ENCODE measurements around the gene TTLL10.
A peak's percentile ranks its signal among the peaks of the same experiment; 100 is the strongest.
"Not testable (repeated sequence)": the region's sequence is repeated elsewhere in the genome, so short reads cannot be mapped to it uniquely, and the experiment has no call there.

The TTLL10 gene

DNA sequence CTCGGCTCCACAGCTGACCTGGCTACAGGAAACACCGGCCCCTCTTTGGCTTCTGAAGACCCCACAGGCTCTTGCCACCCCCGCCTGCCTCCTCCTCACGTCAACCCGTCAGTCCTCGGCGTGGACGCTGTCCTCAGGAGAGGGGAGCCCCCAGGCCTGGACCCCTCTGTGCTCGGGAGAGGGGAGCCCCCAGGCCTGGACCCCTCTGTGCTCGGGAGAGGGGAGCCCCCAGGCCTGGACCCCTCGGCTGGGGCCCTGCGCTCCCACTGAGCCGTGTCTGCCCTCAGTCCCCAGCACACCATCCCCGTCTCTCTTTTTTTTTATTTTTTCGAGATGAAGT, 31.8 kb upstream of the TTLL10 start:
- no peak for DNase-seq

DNA sequence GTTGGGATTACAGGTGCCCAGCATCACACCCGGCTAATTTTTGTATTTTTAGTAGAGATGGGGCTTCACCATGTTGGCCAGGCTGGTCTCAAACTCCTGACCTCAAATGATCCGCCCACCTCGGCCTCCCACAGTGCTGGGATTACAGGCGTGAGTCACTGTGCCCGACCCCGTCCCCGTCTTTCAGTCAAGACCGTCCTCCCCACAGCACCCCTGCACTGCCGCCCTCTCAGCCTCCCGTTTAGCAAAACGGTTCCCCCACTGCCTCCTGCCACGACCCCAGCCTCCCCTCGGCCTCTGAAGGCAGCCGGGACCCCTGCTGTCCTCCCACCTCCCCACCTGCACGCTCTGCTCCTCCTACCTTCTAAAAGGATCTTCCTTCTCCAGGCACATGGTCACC, 31.3 kb upstream of the TTLL10 start:
- DNase-seq = not testable (repeated sequence)

DNA sequence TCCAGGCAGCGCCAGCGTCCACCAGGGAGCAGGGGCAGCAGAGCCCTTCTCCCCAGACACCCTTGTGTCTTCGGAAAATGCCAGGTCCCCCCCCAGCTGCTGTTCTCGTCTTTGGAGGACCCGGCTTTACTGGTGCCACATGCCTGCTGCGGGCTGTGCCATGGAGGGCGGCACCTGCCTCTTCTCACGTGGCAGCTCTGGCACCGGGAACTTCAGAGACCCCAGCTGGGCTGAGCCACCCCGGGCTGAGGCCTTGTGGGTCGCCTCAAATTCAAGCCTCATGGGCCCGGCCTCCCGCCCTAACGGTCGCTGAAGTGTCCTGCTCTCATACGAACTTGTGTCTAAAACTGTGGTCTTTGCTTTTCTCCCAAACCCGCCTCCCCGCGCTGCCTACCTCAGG, 30.8 kb upstream of the TTLL10 start:
- no peak for DNase-seq

DNA sequence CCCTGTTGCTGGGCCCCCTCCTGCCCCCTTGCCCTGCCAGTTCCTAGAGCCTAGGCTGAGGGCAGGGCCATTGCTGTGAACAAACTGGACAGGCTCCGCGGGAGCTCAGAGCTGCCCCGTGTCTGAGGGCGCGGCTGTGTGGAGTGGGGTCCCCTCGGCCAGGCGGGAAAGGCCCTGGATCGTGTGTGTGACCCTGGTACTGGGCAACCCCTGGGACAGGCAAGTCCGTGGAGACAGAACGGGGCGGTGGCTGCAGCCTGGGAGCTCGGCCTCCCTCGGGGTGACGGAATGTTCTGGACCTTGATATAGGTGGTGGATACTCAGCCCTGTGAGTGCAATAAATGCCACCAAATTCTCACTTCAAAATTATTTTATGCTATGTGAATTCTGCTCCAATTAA, 30.0 kb upstream of the TTLL10 start:
- DNase-seq = no peak

DNA sequence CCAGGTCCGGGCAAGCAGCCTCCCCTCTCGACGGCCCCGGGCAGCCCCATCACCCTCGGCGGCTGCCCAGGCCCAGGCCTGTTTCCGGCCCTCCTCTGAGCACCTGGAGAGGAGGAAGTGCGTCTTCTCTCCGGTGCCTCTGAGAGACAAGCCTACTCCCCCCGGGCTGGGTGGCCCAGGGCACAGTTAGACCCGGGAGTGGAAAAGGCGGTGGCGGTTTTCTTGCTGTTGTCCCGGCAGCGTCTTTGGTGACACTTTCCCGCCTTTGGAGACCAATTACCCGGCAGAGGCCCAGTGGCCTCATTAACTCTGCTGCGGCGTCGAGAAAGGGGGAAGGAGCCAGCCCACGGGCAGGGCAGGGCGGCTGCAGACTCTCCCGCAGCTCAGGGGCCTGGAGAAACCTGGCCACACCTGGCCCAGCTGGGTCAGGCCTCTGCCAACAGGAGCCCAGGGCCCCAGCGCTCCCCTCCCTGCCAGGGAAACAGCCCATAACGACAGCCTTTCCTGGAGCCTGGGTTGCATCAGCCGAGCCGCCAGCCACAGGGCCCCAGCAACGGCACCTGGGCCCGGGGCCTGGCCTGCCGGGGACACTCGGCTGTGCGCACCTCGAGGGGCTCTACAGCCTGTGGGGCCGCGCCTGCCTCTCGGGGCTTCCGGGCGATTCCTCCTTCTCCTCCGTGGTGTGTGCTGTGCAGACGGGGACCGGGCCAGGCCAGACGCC, 29.4 kb upstream of the TTLL10 start:
- peak; percentile 73 for DNase-seq

DNA sequence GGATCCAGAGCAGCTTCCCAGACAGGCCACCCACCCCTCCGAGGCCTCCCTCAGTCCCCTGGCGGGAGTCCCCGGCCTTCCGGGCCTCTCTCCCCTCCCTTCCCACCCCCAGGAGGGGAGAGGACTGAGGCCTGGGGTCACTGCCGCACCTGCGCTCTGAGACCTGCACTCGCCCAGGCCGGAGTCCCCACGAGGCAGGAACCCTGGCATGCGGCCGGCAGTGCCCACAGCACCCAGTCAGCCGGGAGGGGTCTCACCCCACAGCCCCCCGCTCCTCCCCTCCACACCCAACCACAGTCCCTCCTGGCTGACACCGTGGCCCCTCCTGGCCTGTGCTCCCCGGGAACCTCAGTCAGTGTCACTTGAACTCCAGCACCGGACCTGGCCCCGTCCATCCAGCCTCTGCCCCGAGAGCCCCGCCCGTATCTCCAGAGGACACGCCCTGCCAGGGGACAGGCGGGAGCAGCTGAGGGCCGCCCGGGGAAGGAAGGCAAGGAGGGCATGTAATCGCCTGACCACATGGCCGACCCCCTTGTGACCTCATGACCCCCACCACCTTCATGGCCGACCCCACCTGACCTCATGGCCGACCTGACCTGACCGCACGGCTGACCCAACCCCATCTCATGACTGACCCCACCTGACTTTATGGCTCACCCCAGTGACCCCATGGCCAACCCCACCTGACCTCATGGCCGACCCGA, 28.7 kb upstream of the TTLL10 start:
- DNase-seq = no peak

DNA sequence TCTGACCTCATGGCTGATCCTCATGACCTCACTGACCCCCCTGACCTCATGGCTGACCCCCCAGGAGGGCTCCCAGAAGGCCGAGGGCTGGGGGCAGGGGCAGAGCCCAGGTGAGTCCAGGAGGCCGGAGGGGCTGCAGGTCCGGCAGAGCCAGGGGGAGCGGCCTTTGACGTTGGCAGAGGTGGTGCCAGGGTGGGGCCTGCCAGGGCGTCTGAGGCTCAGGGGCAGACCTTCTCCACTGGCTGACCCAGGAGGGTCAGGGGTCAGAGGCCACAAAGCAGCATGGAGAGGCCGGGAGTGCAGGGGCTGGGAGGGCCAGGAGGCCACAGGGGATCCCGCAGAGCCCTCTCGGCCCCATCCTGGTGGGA, 28.1 kb upstream of the TTLL10 start:
- DNase-seq = no peak

DNA sequence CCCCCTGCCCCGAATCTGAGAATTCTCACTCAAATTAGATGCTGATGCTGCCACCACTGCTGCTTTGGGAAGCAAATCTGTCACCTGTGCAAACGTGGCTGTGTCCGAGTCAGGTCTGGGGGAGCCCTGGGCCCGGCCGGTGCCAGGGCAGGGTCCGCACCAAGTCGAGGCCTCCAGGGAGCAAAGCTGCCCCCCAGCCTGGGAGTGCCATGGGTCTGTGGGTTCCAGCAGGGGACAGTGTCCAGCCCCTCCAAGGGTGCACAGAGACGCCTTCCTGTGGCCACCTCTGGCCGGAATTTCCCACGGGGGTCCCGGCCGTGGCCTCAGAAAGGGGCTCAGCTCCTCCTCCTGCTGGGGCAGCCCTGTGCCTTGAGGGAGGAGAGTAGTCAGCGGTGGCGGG, 27.7 kb upstream of the TTLL10 start:
- DNase-seq = no peak

DNA sequence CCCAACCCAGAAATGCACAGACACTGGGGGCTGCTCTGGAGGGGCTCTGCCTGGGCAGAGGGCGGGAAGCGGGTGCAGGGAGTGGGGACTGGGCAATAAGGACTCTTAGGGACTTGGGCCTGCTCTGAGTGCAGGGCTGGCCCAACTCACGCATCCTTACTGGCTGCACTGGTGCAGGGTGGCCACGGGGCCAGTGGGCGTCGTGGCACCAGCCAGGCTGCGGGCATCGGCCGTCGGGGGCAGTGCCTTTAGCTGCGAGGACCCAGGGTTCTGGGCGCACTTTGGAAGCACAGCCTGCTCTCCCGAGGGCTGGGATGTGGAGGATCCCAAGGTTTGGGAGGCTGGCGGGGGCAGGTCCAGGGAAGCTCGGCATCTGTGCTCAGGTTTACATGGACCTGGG, 27.1 kb upstream of the TTLL10 start:
- no peak for DNase-seq

DNA sequence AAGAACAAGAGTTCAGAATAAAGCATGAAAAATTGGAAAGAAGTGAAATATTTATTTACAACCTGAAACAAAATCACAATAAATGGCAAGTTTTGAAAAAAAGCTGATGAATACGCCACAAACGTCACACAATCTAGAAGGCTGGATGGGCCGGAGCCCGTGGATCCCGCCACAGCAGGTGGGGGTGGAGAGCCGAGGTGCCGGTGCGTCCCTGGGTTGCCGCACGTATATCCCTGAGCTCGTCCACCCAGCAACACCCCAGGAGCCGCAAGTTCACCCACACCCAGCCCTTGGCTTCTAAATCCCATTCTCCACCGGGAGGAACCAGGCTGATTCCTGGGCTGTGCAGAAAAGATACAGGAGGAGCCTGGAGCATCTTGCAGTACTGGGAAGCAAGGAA, 25.6 kb upstream of the TTLL10 start:
- no peak for DNase-seq

DNA sequence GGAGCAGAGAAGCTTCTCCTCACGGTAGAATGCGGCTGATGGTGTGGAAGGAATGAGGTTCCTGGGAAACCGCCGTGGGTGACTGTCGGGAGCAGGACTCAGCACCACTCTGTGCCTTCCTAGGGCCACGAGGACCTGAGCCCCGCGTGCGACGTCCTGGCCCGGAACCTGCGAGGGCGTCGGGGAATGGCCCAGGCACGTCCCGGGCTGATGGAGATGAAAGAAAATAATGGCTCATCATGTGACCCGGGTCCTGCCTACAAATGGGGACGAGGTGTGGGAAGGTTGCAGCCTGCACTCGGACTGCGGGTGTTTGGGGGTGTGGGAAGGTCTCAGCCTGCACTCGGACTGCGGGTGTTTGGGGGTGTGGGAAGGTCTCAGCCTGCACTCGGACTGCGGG, 25.1 kb upstream of the TTLL10 start:
- DNase-seq = no peak

DNA sequence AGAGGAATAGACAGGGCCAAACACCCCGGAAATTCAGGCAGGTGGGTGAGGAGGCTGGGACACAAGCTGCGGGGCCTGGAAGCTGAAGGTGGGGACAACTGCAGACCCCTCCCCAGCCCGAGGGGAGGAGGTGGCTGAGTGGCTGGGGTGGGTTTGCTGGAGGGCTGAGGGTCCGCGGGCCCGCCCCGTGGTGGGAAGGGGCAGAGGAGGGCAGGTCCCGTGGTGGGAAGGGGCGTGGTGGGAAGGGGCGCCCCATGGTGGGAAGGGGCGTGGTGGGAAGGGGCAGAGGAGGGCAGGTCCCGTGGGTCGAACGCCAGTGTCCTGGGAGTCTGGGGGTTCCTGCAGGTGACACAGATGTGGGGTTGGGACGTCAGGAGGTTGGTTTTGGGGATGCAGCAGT, 24.3 kb upstream of the TTLL10 start:
- DNase-seq = no peak

DNA sequence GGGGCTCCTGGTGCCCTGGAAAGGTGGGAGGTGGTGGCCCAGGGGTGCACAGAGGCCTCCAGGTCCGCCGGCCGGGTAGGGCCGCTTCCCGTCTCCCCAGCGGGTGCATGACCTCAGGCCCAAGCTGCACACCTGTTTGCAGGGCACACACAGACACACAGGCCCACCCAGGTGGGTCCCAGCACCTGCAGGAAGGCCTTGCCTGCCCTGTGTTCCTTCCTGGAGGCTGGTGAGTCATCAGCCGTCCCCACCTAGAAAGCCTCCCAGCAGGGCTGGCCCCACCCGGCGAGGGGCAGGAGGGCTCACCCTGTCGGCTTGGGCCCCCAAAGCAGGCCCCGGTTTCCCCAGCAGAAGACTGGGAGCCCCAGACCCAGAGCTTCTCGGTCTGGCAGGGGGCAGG, 23.6 kb upstream of the TTLL10 start:
- no peak for DNase-seq

DNA sequence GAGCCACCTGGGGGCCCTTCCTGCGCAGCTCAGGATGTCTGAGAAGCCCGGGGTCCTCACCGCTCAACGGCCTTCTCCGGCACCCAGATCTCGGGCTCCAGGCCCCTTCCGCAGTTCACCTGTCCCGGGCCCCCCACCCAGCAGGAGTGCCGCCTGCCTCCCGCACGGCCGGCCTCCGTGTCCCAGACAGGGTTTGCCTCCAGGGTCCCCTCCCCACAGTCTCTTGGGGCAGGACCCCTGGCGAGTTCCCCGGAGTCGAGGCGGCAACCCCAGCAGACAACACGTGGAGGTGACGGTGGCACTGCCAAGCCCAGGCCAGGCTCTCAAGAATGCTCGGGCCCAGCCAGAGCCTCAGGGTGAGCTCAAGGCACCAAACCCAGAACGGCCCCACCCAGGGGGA, 22.4 kb upstream of the TTLL10 start:
- DNase-seq = no peak

DNA sequence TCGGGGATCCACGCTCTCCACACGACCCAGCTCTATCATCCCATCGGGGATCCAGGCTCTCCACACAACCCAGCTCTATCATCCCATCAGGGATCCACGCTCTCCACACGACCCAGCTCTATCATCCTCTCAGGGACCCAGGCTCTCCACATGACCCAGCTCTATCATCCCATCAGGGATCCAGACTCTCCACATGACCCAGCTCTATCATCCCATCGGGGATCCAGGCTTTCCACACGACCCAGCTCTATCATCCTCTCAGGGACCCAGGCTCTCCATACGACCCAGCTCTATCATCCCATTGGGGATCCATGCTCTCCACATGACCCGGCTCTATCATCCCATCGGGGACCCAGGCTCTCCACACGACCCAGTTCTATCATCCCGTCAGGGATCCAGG, 21.2 kb upstream of the TTLL10 start:
- not testable (repeated sequence) for DNase-seq

DNA sequence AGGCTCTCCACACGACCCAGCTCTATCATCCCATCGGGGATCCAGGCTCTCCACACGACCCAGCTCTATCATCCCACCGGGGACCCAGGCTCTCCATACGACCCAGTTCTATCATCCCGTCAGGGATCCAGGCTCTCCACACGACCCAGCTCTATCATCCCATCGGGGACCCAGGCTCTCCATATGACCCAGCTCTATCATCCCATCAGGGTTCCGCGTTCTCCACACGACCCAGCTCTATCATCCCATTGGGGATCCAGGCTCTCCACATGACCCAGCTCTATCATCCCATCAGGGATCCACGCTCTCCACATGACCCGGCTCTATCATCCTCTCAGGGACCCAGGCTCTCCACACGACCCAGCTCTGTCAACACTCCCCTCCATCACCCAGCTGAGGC, 20.5 kb upstream of the TTLL10 start:
- not testable (repeated sequence) for DNase-seq

DNA sequence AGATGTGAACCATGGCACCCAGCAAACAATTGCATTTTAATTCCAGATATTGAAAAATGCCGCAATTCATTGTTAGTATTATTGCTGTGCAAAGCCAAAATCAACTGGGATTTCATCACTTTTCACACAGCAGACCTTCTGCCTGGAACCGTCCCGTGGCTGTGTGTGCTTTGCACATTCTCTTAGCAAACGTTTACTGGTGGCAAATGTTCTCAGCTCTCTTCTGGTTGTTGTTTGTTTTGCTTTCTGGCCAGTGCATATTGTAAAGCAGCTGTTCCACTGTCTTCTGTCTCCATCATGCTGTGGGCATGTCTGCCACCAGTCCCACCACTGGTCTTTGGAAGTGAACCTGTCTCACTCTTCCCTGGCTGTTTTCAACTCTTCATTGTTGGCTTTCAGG, 19.8 kb upstream of the TTLL10 start:
- DNase-seq = no peak

DNA sequence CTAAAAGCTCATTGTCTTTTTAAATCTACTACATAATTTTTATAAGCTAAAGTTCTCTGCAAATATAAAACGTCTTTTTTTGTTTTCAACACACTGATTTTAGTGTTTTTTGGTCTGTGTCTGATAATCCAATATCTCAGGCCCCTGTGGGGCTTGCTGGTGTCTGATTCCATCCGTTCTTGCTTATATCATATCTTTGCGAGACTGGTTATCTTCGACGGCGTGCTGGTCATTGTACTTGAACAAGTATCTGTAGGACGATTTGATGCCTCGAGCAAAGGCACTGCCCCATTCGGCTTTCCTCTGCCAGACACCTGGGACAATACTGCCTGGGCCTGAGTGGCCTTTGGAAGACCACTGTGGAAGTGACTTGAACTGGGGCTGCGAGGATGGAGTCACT, 18.4 kb upstream of the TTLL10 start:
- no peak for DNase-seq

DNA sequence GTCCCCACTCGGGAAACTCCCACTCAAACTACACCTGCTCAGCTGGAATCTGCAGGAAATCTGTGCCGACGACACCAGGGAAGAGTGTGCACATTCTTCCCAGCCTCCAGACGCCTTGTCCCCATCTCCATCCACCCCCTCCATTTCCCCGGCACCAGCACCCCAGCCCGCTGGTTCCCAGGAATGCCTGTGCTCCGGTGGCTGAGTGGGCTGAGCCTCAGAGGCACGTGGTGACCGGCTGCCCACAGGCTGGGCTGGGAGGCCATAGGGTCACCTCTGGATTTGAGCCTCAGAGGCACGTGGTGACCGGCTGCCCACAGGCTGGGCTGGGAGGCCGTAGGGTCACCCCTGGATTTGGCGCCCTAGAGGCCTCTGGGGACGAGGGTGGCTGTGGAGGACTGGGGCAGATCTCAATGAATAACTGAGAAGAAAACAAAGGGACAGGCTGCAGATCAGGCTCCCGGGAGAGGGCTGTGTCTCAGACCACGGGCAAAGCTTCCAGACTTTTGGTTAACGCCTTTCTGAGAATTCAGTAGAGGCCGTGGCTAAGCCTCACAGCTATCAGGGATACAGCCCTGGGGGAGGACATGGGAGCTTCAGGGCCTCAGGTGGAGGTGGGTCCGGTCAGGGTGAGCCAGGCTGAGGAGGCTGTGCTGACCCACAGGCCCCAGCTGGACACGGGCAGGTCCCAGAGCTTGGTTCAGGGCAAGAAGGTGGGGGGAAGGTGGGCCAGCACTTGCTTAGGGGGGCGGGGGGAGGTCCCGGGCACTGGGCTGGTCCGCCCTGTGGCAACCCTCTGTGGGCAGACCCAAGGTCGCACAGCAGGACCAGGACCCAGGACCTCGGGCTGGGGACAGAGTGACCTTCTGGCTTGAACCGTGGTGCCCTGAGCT, 17.3 kb upstream of the TTLL10 start:
- DNase-seq = no peak

DNA sequence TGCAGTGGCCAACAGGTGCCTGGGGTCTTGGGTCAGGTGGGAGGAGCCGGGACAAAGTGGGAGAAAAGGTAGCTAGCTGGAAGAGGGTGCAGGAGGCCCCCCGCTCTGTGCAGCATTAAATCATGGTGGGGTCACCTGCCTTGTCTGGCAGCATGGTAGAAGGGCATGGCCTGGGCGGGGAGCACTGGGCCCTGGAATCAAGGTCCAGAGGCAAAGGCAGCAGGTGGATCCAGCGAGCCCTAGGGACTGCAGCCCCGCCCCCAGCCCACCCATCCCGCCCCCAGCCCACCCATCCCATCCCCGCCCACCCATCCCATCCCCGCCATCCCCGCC, 16.7 kb upstream of the TTLL10 start:
- DNase-seq = no peak

DNA sequence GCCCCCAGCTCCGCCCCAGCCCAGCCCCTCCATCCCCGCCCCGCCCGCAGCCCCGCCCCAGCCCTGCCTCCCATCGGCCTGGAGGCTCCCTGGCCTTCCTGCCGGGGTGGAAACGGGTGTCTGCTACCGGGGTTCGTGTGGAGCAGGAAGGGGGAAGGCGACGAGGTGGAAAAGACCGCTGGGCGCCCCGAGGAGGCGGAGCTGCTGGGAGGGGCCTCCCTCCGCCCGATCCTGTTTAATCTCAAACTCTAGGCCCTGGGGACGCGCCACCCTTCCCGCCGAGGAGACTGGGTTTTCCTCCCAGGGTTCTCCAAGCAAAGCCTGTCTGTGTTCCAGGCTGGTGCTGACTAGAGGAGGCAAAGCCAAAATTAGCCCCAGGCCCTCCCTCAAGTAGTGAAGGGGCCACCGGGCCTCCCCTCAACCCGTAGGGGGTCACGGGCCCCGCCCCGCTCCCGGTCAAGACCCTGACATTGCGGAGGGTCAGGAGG, 16.2 kb upstream of the TTLL10 start:
- peak; percentile 76 for DNase-seq

DNA sequence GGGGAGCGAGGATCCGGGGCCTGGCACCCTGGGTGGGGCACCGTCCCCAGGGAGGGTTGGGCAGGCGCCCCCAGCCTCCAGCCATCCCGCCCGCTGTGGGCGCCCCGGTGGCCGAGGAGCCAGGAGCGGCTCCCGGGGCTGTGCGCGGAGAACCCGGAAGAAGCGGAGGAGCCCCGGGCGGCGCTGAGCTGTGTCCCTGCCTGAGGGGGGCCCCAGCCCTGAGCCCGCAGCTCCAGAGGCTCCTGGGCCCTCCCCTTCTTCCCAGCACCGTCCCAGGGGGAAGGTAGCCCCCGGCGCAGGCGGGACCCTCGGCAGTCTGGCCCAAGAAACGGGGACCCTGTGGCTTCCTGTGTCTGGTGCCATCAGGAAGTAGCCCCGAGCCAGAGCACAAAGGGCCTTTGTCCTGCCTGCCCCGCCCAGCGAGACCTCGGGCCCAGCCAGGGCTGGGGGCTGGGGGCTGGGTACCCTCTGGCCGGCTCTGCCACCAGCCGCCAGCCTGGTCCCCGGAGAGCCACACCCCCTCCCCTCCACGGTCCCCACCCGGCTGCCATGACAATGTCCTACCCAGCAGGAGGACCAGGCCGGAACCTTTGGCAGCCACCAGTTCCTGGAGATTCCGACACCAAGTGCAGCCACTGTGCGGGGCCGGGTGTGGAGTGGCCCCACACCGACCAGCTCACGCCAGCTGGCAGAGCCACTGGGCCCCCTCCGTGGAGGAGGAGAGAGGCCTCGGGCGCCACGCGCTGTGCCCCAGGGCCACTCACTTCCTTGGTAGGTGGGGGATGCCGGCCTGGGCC, 15.6 kb upstream of the TTLL10 start:
- DNase-seq = peak; percentile 54

DNA sequence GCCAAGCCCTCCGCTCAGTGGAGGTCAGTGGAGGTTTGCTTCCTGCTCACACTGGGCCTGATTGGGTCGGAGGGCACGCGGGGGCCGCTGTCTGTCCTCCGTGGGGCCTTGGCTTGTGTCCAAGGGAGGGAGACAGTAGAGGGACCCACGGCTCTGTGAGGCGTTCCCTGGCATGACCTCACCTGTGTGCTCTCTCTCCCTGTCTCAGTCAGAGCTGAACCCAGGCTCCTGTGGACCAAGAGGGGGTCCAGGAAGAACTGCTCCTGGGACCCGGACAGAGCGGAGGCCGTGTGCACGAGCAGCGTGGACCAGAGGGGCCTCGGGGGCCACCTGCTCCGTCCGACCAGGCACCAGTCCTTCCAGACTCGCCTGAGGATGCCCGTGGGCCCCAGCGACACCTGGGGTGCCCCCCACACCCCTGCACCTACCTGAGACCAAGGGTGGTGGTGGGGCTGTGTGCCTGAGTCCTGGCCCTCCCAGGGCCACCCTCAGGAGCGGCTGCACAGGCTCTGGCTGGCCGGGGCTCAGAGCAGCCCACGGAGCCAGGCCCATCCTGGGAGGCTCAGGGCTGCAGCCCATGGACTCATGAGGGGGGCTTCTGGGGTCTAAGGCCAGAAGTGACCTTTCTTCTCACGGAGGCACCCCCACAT, 13.3 kb upstream of the TTLL10 start:
- DNase-seq = no peak
